Measurements from ENCODE around the gene TTR.

Gene TTR

GRCh38 chr18:31647127-31647753 lies 55.6 kb downstream of the TTR start:
- H4K20me1 ChIP-seq (ENCODE audit: insufficient read depth, low read length, poor library complexity, severe bottlenecking), result peaks cover 9% of the 10 kb centered on the region
- peaks cover 57% of the 10 kb centered on the region for H3K4me1 ChIP-seq (ENCODE audit: insufficient read depth, low read length, poor library complexity, severe bottlenecking)
- H3K36me3 ChIP-seq (ENCODE audit: insufficient read depth, low read length), result peaks cover 20% of the 10 kb centered on the region; the same call in 1 of the 2 replicates

More at GRCh38 chr18:31647127-31647753, 55.6 kb downstream of the TTR start:
- H3K4me3 ChIP-seq (ENCODE audit: low read length, poor library complexity, severe bottlenecking), result peak overlapping the region; percentile 65
- H3K9me3 ChIP-seq (ENCODE audit: insufficient read depth, low read depth, low read length), result no peaks in the 10 kb centered on the region
- peak overlapping the region; percentile 78 for H3K4me2 ChIP-seq (ENCODE audit: low read depth, low read length, poor library complexity, severe bottlenecking)
- no peak overlapping the region for H2AFZ ChIP-seq (ENCODE audit: low read length)
- H3K9ac ChIP-seq (ENCODE audit: low read depth, low read length, poor library complexity, severe bottlenecking), result peak overlapping the region; percentile 50
- H3K9me2 ChIP-seq (replicated peaks; ENCODE audit: low read depth, low read length), result no peaks in the 10 kb centered on the region
- TF ChIP-seq EZH2phosphoT487 (IDR thresholded peaks at IDR 0.05; ENCODE audit: borderline replicate concordance), result no peak
- TF ChIP-seq CTCF (conservative IDR thresholded peaks at IDR 0.05; ENCODE audit: low read length), result no peak
- H3K79me2 ChIP-seq (ENCODE audit: insufficient read depth, low read length), result peaks cover 36% of the 10 kb centered on the region; the same call in 1 of the 2 replicates
- H3K27me3 ChIP-seq (ENCODE audit: insufficient read depth, low read length, poor library complexity, severe bottlenecking), result no peaks in the 10 kb centered on the region
- peaks cover 3% of the 10 kb centered on the region for H3F3A ChIP-seq (ENCODE audit: low read depth)

Data from Loucy (cell line).